ENCODE data around the gene LAMA1. TPM values are rescaled to one million over a fixed set of nuclear protein-coding genes. Genes with fewer than 3 reads are reported as not detected.
"Not testable (repeated sequence)": the region's sequence is repeated elsewhere in the genome, so short reads cannot be mapped to it uniquely, and the experiment has no call there.

Gene LAMA1
- total RNA-seq, 4 donors from 2014 or later, result under 0.01 to 1.0 (median 0.60) TPM

DNA sequence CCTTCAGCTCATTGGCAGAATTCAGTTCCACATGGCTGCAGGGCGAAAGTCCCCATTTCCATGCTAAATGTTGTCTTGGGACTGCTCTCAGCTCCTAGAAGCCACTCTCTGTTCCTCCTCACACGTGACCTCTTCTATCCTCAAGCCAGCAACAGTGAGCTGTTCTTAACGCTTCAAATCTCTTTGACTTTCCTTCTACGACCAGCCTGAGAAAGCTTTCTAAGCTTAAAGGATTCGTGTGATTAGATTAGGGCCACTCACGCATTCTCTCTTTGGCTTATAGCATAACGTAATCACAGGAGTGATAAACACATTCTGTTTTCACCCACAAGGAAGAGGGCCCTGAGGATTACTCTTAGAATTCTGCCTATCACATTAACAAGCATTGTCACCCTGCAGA, 29.8 kb upstream of the LAMA1 start:
- H3K4me3 ChIP-seq, result no peak overlapping the region
- no peaks in the 10 kb centered on the region for H3K27me3 ChIP-seq
- WGBS, 2 donors (ENCODE audit: low coverage in 1 of 2), result 56 to 90% methylated on average over 2 to 6 of the region's 7 CpGs
- ATAC-seq, result no peak
- no peaks in the 10 kb centered on the region for H3K36me3 ChIP-seq
- H3K4me1 ChIP-seq, result no peaks in the 10 kb centered on the region
- H3K27ac ChIP-seq, result no peak overlapping the region
- H3K9me3 ChIP-seq, result no peaks in the 10 kb centered on the region
- TF ChIP-seq, protein P1, sequence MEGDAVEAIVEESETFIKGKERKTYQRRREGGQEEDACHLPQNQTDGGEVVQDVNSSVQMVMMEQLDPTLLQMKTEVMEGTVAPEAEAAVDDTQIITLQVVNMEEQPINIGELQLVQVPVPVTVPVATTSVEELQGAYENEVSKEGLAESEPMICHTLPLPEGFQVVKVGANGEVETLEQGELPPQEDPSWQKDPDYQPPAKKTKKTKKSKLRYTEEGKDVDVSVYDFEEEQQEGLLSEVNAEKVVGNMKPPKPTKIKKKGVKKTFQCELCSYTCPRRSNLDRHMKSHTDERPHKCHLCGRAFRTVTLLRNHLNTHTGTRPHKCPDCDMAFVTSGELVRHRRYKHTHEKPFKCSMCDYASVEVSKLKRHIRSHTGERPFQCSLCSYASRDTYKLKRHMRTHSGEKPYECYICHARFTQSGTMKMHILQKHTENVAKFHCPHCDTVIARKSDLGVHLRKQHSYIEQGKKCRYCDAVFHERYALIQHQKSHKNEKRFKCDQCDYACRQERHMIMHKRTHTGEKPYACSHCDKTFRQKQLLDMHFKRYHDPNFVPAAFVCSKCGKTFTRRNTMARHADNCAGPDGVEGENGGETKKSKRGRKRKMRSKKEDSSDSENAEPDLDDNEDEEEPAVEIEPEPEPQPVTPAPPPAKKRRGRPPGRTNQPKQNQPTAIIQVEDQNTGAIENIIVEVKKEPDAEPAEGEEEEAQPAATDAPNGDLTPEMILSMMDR (IDR thresholded peaks at IDR 0.05), result no peak
- TF ChIP-seq POLR2AphosphoS5 (IDR thresholded peaks at IDR 0.05) (no peak), EP300 (IDR thresholded peaks at IDR 0.05) (no peak), POLR2A (IDR thresholded peaks at IDR 0.05) (no peak)

DNA sequence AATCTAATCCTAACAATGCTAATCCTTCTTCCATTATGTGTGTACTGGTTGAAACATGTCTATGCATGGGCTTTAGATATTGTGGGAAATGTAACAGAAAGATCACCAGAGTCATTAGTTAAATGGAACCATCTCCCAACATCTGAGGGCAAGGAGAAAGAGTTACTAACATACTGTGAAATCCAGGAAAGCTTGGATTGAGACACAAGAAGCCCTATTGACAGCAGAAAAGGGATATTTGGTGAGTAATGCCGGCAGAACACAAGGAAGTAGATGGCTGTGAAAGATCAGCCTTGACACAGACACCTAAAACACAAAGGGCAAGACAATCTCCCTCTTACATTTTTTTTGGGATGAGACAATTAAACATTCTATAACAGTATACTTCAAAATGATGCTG, 28.5 kb upstream of the LAMA1 start:
- H3K27ac ChIP-seq, result no peak overlapping the region
- ATAC-seq, result no peak
- no peaks in the 10 kb centered on the region for H3K9me3 ChIP-seq
- H3K36me3 ChIP-seq, result no peaks in the 10 kb centered on the region
- WGBS, 2 donors (ENCODE audit: low coverage in 1 of 2), result 90 to 94% methylated on average over 1 of the region's 1 CpG
- no peaks in the 10 kb centered on the region for H3K4me1 ChIP-seq
- TF ChIP-seq POLR2AphosphoS5 (IDR thresholded peaks at IDR 0.05), result no peak
- TF ChIP-seq, protein P1 (IDR thresholded peaks at IDR 0.05), result no peak
- TF ChIP-seq EP300 (IDR thresholded peaks at IDR 0.05), result no peak
- TF ChIP-seq POLR2A (IDR thresholded peaks at IDR 0.05), result no peak
- H3K27me3 ChIP-seq, result no peaks in the 10 kb centered on the region
- H3K4me3 ChIP-seq, result no peak overlapping the region

DNA sequence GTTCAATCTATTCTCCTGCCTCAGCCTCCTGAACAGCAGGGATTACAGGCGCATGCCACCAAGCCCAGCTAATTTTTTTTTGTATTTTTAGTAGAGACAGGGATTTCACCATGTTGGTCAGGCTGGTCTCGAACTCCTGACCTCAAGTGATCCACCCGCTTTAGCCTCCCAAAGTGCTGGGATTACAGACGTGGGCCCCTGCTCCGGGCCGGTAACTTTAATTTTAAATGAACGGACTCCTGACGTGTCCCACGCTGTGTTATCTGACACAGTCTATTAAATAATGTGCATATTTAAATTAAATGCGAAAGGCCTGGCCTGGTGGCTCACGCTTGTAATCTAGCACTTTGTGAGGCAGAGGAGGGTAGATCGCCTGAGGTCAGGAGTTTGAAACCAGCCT, 27.3 kb upstream of the LAMA1 start:
- not testable (repeated sequence) for H3K36me3 ChIP-seq, H3K9me3 ChIP-seq, H3K27me3 ChIP-seq, H3K4me3 ChIP-seq, ATAC-seq, H3K4me1 ChIP-seq, H3K27ac ChIP-seq
- 89 to 93% methylated on average over 11 to 12 of the region's 12 CpGs for WGBS, 2 donors (ENCODE audit: low coverage in 1 of 2)

DNA sequence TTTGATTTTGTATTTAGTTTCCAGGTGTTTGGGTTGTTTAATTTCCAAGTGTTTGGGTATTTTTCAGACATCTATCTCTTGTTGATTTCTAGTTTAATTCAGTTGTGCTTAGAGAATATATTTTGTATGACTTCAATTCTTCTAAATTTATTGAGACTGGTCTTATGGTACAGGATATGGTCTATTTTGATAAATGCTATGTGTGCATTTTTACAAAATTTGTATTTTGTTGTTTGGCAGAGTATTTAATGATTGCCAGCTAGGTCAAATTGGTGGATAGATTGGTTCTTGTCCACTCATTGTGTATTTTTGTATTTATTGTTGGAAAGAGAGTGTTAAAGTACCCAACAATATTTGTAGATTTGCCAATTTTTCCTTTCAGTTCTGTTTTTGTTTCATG, 23.7 kb upstream of the LAMA1 start:
- no peak for ATAC-seq
- no peaks in the 10 kb centered on the region for H3K9me3 ChIP-seq
- no peak overlapping the region for H3K27ac ChIP-seq
- TF ChIP-seq POLR2AphosphoS5 (IDR thresholded peaks at IDR 0.05) (no peak), POLR2A (IDR thresholded peaks at IDR 0.05) (no peak), EP300 (IDR thresholded peaks at IDR 0.05) (no peak)
- TF ChIP-seq, protein P1 (IDR thresholded peaks at IDR 0.05), result no peak
- H3K4me3 ChIP-seq, result no peak overlapping the region
- H3K36me3 ChIP-seq, result no peaks in the 10 kb centered on the region
- no peaks in the 10 kb centered on the region for H3K4me1 ChIP-seq
- no peaks in the 10 kb centered on the region for H3K27me3 ChIP-seq

DNA sequence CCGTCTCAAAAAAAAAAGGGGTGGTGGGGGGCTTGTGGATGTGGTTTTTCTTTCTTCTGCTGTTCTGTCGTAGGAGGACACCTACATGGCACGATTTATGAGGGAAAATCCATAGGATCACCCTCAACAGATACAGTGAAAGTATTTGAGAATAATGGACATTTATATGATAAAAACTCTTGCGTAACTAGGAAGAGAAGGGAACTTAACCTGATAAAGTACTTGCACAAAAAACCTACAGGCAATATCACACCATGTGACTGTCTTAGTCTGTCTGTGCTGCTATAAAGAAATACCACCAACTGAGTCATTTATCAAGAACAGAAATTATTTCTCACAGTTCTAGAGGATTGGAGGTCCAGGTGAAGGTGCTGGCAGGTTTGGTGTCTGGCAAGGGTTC, 21.8 kb upstream of the LAMA1 start:
- Histone ChIP-seq H3K36me3 (no peaks in the 10 kb centered on the region), H3K4me1 (no peaks in the 10 kb centered on the region), H3K9me3 (no peaks in the 10 kb centered on the region), H3K27ac (no peak overlapping the region), H3K27me3 (no peaks in the 10 kb centered on the region), H3K4me3 (no peak overlapping the region)
- WGBS, 2 donors (ENCODE audit: low coverage in 1 of 2), result 76 to 89% methylated on average over 2 to 4 of the region's 4 CpGs
- ATAC-seq, result no peak
- TF ChIP-seq EP300 (IDR thresholded peaks at IDR 0.05) (no peak), POLR2AphosphoS5 (IDR thresholded peaks at IDR 0.05) (no peak), POLR2A (IDR thresholded peaks at IDR 0.05) (no peak)
- TF ChIP-seq, protein P1 (IDR thresholded peaks at IDR 0.05), result no peak

DNA sequence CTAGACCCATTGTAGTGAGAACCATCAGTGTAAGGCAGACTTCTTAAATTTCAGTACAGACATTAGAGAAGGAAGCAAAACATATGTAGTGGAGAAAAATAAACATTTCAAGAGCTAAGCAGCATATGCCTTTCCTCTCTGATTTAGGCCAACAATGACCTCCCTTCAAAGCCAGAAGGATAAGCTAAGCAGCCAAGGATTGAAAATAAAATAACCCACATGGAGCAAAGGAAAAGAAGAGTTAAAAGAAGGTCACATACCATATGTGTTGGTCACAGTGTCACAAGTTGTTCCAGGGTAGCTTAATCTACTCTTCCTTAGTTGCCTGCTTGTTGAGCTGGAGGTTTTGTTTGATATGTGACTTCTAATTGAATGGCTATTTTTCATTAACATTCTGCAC, 15.6 kb upstream of the LAMA1 start:
- Histone ChIP-seq H3K9me3 (no peaks in the 10 kb centered on the region), H3K4me3 (no peak overlapping the region), H3K27ac (no peak overlapping the region), H3K36me3 (no peaks in the 10 kb centered on the region), H3K4me1 (no peaks in the 10 kb centered on the region), H3K27me3 (peaks cover 6% of the 10 kb centered on the region)
- no peak for ATAC-seq
- TF ChIP-seq, protein P1 (IDR thresholded peaks at IDR 0.05), result no peak
- TF ChIP-seq EP300 (IDR thresholded peaks at IDR 0.05), result no peak
- no peak for TF ChIP-seq POLR2AphosphoS5 (IDR thresholded peaks at IDR 0.05)
- no peak for TF ChIP-seq POLR2A (IDR thresholded peaks at IDR 0.05)
